ENCODE data around the gene HRAS. TPM values are rescaled to one million over a fixed set of nuclear protein-coding genes. Genes with fewer than 3 reads are reported as not detected.

The HRAS gene
- total and polyA plus RNA-seq, 4 donors: 4.7 to 17.4 (median 10.9) TPM

GRCh38 chr11:548700-549603 is 13.6 kb upstream of the HRAS start:
- H3K36me3 ChIP-seq (ENCODE audit: control insufficient read depth in 4 of 4, insufficient read depth in 3 of 4, low read depth in 1 of 4, low read length in 3 of 4): peaks cover 0 to 1% (median 0%) of the 10 kb centered on the region in 4 donors
- H3K27me3 ChIP-seq (ENCODE audit: control insufficient read depth in 4 of 4, insufficient read depth in 4 of 4, low read length in 3 of 4): no peaks in the 10 kb centered on the region
- no peak overlapping the region for H3K4me3 ChIP-seq (ENCODE audit: low read depth in 1 of 3, low read length in 3 of 3)
- H3K27ac ChIP-seq (ENCODE audit: low read depth in 1 of 2, low read length in 2 of 2): no peak overlapping the region
- no peaks in the 10 kb centered on the region for H3K9me3 ChIP-seq (ENCODE audit: control insufficient read depth in 4 of 4, low read length in 3 of 4)
- WGBS: 92% methylated on average over 32 of the region's 32 CpGs
- no peak for TF ChIP-seq ATF3 (IDR thresholded peaks at IDR 0.05)
- TF ChIP-seq REST (IDR thresholded peaks at IDR 0.05): no peak
- no peak for TF ChIP-seq SP1 (IDR thresholded peaks at IDR 0.05)
- no peak for TF ChIP-seq CTCF (IDR thresholded peaks at IDR 0.05; ENCODE audit: low read depth, low read length, missing input control)
- TF ChIP-seq FOXA1 (IDR thresholded peaks at IDR 0.05): no peak
- no peak for TF ChIP-seq MAX (IDR thresholded peaks at IDR 0.05)
- no peak for TF ChIP-seq RAD21 (IDR thresholded peaks at IDR 0.05)
- no peak for TF ChIP-seq RXRA (IDR thresholded peaks at IDR 0.05)
- TF ChIP-seq YY1 (IDR thresholded peaks at IDR 0.05): no peak
- H3K9ac ChIP-seq (ENCODE audit: low read depth in 1 of 2, low read length in 2 of 2): no peak overlapping the region
- H3K4me1 ChIP-seq (ENCODE audit: control insufficient read depth in 4 of 4, insufficient read depth in 4 of 4, low read length in 3 of 4): peaks cover 0 to 10% (median 4%) of the 10 kb centered on the region in 4 donors
- no peak for DNase-seq (ENCODE audit: low spot score)

- no peak for DNase-seq (ENCODE audit: low spot score)
- TF ChIP-seq GABPA (IDR thresholded peaks at IDR 0.05 in 1 of 2, conservative IDR thresholded peaks at IDR 0.05 in 1 of 2) (no peak), ZBTB33 (IDR thresholded peaks at IDR 0.05) (no peak), MAX (IDR thresholded peaks at IDR 0.05) (no peak), EGR1 (IDR thresholded peaks at IDR 0.05; ENCODE audit: low read depth in 2 of 2) (no peak), REST (IDR thresholded peaks at IDR 0.05) (no peak)
- Histone ChIP-seq H3K4me1 (ENCODE audit: control insufficient read depth in 4 of 4, insufficient read depth in 4 of 4, low read length in 3 of 4) (no peaks in the 10 kb centered on the region), H3K27ac (ENCODE audit: low read depth in 1 of 2, low read length in 2 of 2) (no peak overlapping the region), H3K36me3 (ENCODE audit: control insufficient read depth in 4 of 4, insufficient read depth in 3 of 4, low read depth in 1 of 4, low read length in 3 of 4) (peaks cover 0 to 1% (median 0%) of the 10 kb centered on the region in 4 donors), H3K9ac (ENCODE audit: low read depth in 1 of 2, low read length in 2 of 2) (no peak overlapping the region), H3K27me3 (ENCODE audit: control insufficient read depth in 4 of 4, insufficient read depth in 4 of 4, low read length in 3 of 4) (no peaks in the 10 kb centered on the region), H3K4me3 (ENCODE audit: low read depth in 1 of 3, low read length in 3 of 3) (no peak overlapping the region), H3K9me3 (ENCODE audit: control insufficient read depth in 4 of 4, low read length in 3 of 4) (no peaks in the 10 kb centered on the region)
- WGBS: 92% methylated on average over 11 of the region's 11 CpGs
Observed at GRCh38 chr11:545171-545570, 9.8 kb upstream of the HRAS start.

Measured in liver (tissue), 9 donors.